Pancreas (tissue), 10 donors: ENCODE measurements around the gene SLC13A3. TPM values are rescaled to one million over a fixed set of nuclear protein-coding genes. Genes with fewer than 3 reads are reported as not detected.

ENCODE experiments used
- ATAC-seq, 4 donors: fragments of 200-7000 bp; cut with Tn5 transposase; one replicate each; pipeline versions ENCODE4 v1.8.0 to v1.9.1; 2020; ENCODE audit warnings: mild to moderate bottlenecking in 4 of 4, moderate library complexity in 4 of 4
- DNase-seq, 6 donors: peaks; one replicate each; pipeline ENCODE4 v3.0.0-alpha.2; 2020
- FAIRE-seq: peaks from 2 replicates; lab custom pipeline; 2012; peaks lifted over from hg19 to GRCh38; lab: Jason Lieb, UNC
- H3K27ac ChIP-seq, 4 donors: fragments of 200-600 bp; sonication (generic); 1 replicate in 3 of 4; 2 replicates in 1 of 4; pipeline versions ENCODE4 v1.5.0 to v1.8.0; 2020
- H3K27me3 ChIP-seq, 4 donors: fragments of 200-600 bp; one replicate each; pipeline ENCODE4 v1.8.0; 2021
- H3K36me3 ChIP-seq, 3 donors: fragments of 200-600 bp; sonication (generic) in 1 of 3; one replicate each; pipeline versions ENCODE4 v1.5.0 to v1.8.0; 2020 to 2021
- H3K4me1 ChIP-seq, 3 donors: fragments of 200-600 bp; one replicate each; pipeline ENCODE4 v1.8.0; 2021
- H3K4me3 ChIP-seq, 4 donors: fragments of 200-600 bp; sonication (generic) in 2 of 4; one replicate each; pipeline versions ENCODE4 v1.5.0 to v1.8.0; 2020 to 2021
- H3K9me3 ChIP-seq, 4 donors: fragments of 200-600 bp; one replicate each; pipeline ENCODE4 v1.8.0; 2021
- WGBS, 2 donors: extraction: QIAGEN DNeasy Blood & Tissue Kit; methylation state at CpG; one replicate each; pipeline ENCODE4 v1.1.7; 2013; 5-methylcytosine and 5-hydroxymethylcytosine counted together
- intact Hi-C, 3 donors: fragments of 100-400 bp; cut with DNase I; formaldehyde crosslinking; loops; one replicate each; pipeline versions ENCODE4 v1.11.1 to v1.14.2; 2022
- polyA plus RNA-seq, 2 donors: library from polyadenylated mRNA; stranded (reverse); fragments of 200-250 nt; gene quantifications; one replicate each; pipeline ENCODE4 v1.2.3, GENCODE V29; 2013
- total RNA-seq, 6 donors: library from RNA; stranded (reverse); fragmentation: NEBNext Ultra II Directional in 4 of 6; extraction: Animal tissue kit (Norgen Biotek cat#: 25700) in 4 of 6; gene quantifications; one replicate each; pipeline versions ENCODE4 v1.2.1 to v1.2.4, GENCODE V29; 2021 to 2023
- TF ChIP-seq, protein P1 (sequence below), 4 donors: fragments of 200-600 bp; sonication (generic) in 3 of 4; IDR thresholded peaks; one replicate each; pipeline versions ENCODE4 v1.5.0 to v1.8.0; 2021; ENCODE audit warnings: antibody characterized with exemption in 4 of 4
- donor health status: healthy with polysubstance abuse.
- donor health status: DM: no; HTN: no; CAD: no; lungs with moderate emphysema.
- donor health status: DM: no; HTN: no; CAD: no.
- donor health status: control.
- donor health status: control.
- donor health status: Bipolar disorder and iron deficiency.
- donor health status: DM: yes; HTN: yes; CAD: no.
- donor health status: DM: no; HTN: no; CAD: no.
- donor health status: DM: no; HTN: no; CAD: no.
- donor health status: DM: yes; HTN: yes; CAD: no.

Gene SLC13A3
- total and polyA plus RNA-seq, 8 donors: 0.68 to 7.8 (median 4.7) TPM

DNA sequence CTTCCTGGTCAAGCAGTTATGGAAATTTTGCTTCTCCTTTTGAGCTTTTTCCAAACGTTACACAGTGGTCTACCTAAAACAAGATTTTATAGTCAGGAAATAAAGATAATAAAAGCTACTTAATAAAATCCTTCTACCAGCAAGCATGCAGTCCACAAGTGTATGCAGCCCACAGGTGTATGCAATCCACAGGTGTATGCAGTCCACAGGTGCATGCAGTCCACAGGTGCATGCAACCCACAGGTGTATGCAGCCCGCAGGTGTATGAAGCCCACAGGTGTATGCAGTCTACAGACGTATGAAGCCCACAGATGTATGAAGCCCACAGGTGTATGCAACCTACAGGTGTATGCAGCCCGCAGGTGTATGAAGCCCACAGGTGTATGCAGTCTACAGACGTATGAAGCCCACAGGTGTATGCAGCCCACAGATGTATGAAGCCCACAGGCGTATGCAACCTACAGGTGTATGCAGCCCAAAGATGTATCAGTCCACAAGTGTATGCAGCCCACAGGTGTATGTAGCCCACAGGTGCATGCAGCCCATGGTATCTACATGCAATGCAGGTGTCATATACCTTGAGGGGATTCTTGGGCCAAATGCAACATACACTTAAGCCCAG lies 74.4 kb downstream of the SLC13A3 start:
- DNase-seq (no peak), ATAC-seq (no peak), FAIRE-seq (no peak)
- TF ChIP-seq, protein P1, sequence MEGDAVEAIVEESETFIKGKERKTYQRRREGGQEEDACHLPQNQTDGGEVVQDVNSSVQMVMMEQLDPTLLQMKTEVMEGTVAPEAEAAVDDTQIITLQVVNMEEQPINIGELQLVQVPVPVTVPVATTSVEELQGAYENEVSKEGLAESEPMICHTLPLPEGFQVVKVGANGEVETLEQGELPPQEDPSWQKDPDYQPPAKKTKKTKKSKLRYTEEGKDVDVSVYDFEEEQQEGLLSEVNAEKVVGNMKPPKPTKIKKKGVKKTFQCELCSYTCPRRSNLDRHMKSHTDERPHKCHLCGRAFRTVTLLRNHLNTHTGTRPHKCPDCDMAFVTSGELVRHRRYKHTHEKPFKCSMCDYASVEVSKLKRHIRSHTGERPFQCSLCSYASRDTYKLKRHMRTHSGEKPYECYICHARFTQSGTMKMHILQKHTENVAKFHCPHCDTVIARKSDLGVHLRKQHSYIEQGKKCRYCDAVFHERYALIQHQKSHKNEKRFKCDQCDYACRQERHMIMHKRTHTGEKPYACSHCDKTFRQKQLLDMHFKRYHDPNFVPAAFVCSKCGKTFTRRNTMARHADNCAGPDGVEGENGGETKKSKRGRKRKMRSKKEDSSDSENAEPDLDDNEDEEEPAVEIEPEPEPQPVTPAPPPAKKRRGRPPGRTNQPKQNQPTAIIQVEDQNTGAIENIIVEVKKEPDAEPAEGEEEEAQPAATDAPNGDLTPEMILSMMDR (IDR thresholded peaks at IDR 0.05): no peak
- H3K4me1 ChIP-seq: no peaks in the 10 kb centered on the region
- H3K4me3 ChIP-seq: no peak overlapping the region
- intact Hi-C loops: no loop called here
- H3K9me3 ChIP-seq: no peaks in the 10 kb centered on the region
- H3K36me3 ChIP-seq: no peaks in the 10 kb centered on the region
- no peak overlapping the region for H3K27ac ChIP-seq
- WGBS, 2 donors: 77 to 86% methylated on average over 6 of the region's 6 CpGs
- no peaks in the 10 kb centered on the region for H3K27me3 ChIP-seq

DNA sequence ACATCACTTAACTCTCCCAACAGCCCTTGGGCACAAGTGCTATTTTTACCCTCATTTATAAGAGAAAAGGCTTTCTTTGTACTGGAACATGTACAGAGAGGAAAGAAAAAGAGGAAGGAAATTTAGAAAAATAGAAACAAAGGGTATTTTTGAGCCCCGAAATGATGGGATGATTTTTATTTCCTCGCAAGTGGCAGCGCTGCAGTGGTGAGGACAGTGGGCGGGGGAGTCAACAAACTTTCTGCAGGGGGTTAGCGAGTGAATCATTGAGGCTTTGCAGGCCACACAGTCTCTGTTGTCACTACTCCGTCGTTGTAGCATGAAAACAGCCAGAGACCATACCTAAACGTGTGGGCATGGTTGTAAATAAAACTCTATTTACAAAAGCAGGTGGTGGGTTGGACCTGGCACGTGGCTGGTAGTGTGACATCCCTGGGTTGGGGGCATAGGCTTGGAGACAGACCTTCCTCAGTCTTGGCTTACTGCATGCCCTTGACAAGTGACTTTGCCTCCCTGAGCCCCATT lies 75.3 kb downstream of the SLC13A3 start:
- FAIRE-seq (no peak), DNase-seq (no peak), ATAC-seq (no peak)
- no peaks in the 10 kb centered on the region for H3K4me1 ChIP-seq
- H3K27ac ChIP-seq: no peak overlapping the region
- H3K4me3 ChIP-seq: no peak overlapping the region
- H3K36me3 ChIP-seq: no peaks in the 10 kb centered on the region
- TF ChIP-seq, protein P1 (IDR thresholded peaks at IDR 0.05): no peak
- intact Hi-C loops: no loop called here
- H3K9me3 ChIP-seq: no peaks in the 10 kb centered on the region
- H3K27me3 ChIP-seq: no peaks in the 10 kb centered on the region
- 65 to 70% methylated on average over 9 of the region's 9 CpGs for WGBS, 2 donors

DNA sequence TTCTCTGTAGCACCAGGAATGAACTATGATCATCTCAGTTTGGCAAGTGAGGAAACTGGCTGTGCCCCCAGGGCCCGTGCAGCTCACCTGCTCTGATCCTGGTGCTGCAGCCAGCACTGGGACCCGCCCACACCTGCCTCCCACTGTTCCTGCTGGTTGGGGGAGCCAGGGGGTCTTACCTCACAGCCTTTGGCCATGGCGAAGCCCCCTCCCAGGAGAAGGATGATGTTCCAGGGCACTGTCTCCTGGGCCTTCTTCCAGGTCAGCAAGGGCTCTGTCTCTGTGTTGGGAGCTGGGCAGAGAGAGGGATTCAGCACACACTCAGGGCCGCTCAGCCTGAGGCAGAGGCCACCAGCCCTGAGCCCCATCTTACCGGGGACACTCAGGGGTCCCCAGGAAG lies 75.9 kb downstream of the SLC13A3 start:
- 71 to 76% methylated on average over 5 of the region's 5 CpGs for WGBS, 2 donors
- no peaks in the 10 kb centered on the region for H3K9me3 ChIP-seq
- DNase-seq: no peak

DNA sequence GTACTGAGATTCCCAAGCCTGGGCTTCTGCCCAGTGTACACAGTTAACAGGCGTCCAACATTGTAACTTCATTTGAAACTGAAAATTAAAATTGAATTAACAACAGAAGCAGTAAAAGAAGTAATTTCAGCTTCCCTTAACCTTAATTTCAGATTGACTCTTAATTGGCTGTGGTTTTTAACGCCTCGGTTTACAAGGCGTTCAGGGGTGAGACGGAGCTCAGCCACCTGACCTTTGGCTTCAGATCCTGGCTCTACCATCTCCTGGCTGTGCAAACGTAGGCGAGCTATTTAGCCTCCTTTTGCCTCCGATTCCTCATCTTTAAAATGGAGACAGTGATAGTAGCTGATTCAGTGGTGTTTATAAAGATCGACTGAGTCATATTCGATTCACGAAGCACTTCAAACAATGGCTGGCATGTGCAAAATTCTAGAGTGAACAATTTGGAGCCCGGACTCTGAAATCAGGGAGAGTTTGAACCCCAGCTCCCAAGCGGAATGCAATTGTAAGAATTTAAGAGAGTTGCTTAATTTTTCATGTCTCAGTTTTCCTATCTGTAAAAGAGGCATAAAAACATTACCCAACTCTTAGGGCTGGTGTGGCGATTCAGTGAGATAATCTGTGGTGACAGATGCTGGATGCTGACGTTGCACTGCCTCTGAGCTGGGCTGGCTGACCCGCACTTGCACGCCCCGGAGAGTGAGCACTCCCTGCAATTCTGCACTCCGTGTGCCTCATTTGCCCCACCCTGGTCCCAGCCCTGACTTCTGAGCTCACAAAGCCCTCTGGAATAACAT lies 77.3 kb downstream of the SLC13A3 start:
- H3K36me3 ChIP-seq: no peaks in the 10 kb centered on the region
- no peak overlapping the region for H3K27ac ChIP-seq
- no peak for FAIRE-seq
- no peaks in the 10 kb centered on the region for H3K9me3 ChIP-seq
- TF ChIP-seq, protein P1 (IDR thresholded peaks at IDR 0.05): no peak
- DNase-seq: no peak
- ATAC-seq: no peak
- H3K4me1 ChIP-seq: peaks cover 0 to 1% (median 0%) of the 10 kb centered on the region in 3 donors
- no peaks in the 10 kb centered on the region for H3K27me3 ChIP-seq
- intact Hi-C loops: no loop called here
- WGBS, 2 donors: 78 to 87% methylated on average over 19 of the region's 19 CpGs
- H3K4me3 ChIP-seq: no peak overlapping the region

More for the DNA sequence above, 75.9 kb downstream of the SLC13A3 start:
- Histone ChIP-seq H3K4me3 (no peak overlapping the region), H3K4me1 (no peaks in the 10 kb centered on the region), H3K27me3 (no peaks in the 10 kb centered on the region), H3K36me3 (no peaks in the 10 kb centered on the region), H3K27ac (no peak overlapping the region)
- FAIRE-seq (no peak), ATAC-seq (no peak)
- intact Hi-C loops: no loop called here
- TF ChIP-seq, protein P1 (IDR thresholded peaks at IDR 0.05): no peak
